ENCODE data around the gene ONECUT3.

ONECUT3 gene

DNA sequence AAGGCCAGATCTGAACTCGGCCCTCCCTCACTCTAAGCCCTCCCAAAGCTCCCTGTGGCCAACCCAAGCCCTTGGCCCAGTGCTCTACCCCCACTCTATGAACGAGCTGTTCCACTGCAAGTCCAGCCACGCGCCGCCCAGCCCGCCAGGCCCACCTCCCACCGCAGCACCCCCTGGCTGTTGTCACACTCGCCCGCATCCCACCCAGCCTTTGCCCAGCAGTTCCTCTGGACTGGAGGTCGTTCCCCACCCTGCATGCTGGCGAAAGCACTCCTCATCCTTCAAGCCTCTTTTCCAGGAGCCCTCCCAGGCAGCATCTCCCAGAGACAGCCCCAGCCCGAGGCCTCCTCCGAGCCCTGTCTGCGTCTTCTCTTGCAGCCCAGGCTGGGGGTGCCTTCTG is 33.1 kb upstream of the ONECUT3 start:
- Histone ChIP-seq H3K9me3 (ENCODE audit: severe bottlenecking) (no peaks in the 10 kb centered on the region), H3K4me3 (ENCODE audit: low read depth, low read length) (no peak overlapping the region), H3K27me3 (ENCODE audit: insufficient read depth, low read depth, severe bottlenecking) (peaks cover 3% of the 10 kb centered on the region), H3K27ac (no peak overlapping the region), H3K36me3 (no peaks in the 10 kb centered on the region)
- TF ChIP-seq, protein P1, sequence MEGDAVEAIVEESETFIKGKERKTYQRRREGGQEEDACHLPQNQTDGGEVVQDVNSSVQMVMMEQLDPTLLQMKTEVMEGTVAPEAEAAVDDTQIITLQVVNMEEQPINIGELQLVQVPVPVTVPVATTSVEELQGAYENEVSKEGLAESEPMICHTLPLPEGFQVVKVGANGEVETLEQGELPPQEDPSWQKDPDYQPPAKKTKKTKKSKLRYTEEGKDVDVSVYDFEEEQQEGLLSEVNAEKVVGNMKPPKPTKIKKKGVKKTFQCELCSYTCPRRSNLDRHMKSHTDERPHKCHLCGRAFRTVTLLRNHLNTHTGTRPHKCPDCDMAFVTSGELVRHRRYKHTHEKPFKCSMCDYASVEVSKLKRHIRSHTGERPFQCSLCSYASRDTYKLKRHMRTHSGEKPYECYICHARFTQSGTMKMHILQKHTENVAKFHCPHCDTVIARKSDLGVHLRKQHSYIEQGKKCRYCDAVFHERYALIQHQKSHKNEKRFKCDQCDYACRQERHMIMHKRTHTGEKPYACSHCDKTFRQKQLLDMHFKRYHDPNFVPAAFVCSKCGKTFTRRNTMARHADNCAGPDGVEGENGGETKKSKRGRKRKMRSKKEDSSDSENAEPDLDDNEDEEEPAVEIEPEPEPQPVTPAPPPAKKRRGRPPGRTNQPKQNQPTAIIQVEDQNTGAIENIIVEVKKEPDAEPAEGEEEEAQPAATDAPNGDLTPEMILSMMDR (IDR thresholded peaks at IDR 0.05; ENCODE audit: low read depth, low read length) = 0 out of 2 replicates have a peak, but pooled peaks have one; percentile 10
- DNase-seq = no peak

DNA sequence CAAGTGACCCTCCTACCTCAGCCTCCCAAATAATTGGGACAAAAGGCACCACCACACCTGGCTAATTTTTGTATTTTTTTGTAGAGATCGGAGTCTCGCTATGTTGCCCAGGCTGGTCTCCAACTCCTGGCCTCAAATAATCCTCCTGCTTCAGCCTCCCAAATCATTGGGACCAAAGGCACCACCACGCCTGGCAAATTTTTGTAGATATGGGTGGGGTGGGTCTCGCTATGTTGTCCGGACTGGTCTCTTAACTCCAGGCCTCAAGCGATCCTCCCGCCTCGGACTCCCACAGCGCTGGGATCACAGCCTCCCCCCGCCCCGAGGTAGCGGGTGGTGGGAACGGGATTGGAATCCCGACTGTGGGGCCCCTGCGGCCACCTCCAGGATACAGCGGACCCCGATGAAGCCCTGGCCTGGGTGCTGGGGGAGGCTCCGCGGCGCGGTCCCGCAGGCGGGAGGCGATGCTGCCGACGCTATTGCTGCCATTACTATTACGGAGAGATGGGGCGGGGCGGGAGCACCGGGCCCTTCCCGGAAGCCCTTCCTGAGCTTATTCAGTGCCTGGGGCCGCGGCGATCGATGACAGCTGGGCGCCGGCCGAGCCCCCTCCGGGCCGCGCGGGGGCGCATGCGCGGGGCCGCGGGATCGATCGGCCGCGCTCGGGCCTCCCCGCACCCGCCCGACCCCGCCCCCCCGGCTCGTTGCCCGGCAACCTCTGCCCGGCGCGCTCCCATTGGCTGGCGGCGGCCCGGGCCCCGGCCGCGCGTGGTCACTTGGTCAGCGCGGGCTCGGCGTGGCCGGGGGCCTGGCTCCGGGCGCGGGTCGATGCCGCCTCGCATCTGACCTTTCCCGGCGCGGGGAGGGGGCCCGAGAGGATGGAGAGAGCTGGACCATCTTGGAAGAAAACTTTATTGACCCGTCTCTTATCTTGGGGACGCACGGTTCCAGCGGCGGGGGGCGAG is 27.9 kb upstream of the ONECUT3 start:
- Histone ChIP-seq H3K36me3 (no peaks in the 10 kb centered on the region), H3K9me3 (ENCODE audit: severe bottlenecking) (no peaks in the 10 kb centered on the region), H3K4me3 (ENCODE audit: low read depth, low read length) (peak overlapping the region; percentile 51), H3K27me3 (ENCODE audit: insufficient read depth, low read depth, severe bottlenecking) (no peaks in the 10 kb centered on the region), H3K27ac (peak overlapping the region; percentile 67)
- DNase-seq = peak; percentile 83
- TF ChIP-seq, protein P1 (IDR thresholded peaks at IDR 0.05; ENCODE audit: low read depth, low read length) = no peak

DNA sequence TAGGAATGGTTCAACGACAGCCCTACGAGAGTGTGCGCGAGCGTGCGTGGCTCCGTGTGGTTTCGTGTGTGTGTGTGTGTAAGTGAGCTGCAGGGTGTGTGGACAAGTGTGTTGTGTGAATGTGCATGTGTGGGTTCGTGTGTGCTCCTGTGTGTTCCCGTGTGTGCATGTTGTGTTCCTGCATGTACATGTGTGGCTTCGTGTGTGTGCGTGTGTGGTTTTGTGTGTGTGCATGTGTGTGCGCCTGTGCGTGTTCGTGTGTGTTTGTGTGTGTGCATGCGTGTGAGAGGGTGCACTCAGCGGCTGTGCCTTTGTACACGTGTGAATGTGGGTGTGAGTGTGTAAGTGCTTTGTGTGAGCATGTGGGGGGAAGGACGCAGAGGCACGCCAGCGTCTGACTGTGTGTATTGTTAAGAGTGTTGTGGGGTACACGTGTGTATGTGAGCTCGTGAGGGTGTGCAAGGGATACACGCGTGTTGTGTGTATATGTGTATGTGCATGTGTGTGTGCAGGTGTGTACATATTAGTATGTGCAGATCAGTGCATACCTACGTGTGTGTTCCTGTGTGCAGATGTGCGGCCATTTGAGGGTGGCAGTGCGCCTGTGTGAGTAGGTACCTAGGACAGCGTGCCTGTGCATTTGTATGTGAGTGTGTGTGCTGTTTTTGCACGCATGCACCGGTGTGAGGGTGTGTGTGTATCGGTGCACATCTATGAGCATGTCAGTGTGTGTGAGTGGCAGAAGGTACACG is 24.3 kb upstream of the ONECUT3 start:
- no peak overlapping the region for H3K4me3 ChIP-seq (ENCODE audit: low read depth, low read length)
- TF ChIP-seq, protein P1 (IDR thresholded peaks at IDR 0.05; ENCODE audit: low read depth, low read length) = no peak
- no peak for DNase-seq

DNA sequence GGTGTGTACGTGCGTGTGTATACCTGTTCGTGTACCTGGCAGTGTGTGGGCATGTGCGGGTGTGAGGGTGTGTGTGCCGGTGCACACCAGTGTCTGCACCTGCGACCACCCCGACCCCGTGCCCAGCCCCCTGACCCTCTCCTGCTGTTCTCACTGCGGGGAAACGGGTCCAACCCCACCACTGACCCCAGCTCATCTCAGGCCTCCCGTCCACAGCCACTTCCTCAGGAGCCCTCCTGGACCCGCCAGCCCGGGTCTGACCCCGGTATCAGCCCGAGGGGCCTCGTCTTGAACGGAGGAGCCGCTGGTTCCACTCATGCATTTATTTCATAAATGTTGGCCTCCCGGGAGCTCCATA is 23.8 kb upstream of the ONECUT3 start:
- no peak for DNase-seq
- Histone ChIP-seq H3K9me3 (ENCODE audit: severe bottlenecking) (no peaks in the 10 kb centered on the region), H3K4me3 (ENCODE audit: low read depth, low read length) (no peak overlapping the region), H3K27me3 (ENCODE audit: insufficient read depth, low read depth, severe bottlenecking) (peaks cover 4% of the 10 kb centered on the region), H3K36me3 (no peaks in the 10 kb centered on the region), H3K27ac (no peak overlapping the region)
- TF ChIP-seq, protein P1 (IDR thresholded peaks at IDR 0.05; ENCODE audit: low read depth, low read length) = no peak

More for the DNA sequence above, 24.3 kb upstream of the ONECUT3 start:
- Histone ChIP-seq H3K36me3 (no peaks in the 10 kb centered on the region), H3K27me3 (ENCODE audit: insufficient read depth, low read depth, severe bottlenecking) (peaks cover 1% of the 10 kb centered on the region), H3K27ac (no peak overlapping the region), H3K9me3 (ENCODE audit: severe bottlenecking) (no peaks in the 10 kb centered on the region)

DNA sequence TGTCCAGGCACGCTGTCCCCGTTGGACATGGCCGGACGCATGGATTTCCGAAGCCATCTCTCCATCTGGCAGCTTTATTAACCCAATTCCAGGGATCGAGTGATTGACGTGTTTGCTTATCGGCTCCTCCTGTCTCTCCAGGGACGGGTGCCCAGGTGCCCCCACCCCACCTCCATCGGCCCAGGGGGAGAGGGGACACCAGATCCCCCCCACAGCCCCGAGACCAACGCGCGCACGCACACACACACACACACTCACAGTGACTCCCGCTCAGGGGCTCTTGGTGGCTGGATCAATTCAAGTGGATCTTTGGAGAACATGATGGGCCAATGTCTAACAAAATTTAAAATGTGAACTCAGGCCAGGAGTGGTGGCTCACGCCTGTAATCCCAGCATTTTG is 23.1 kb upstream of the ONECUT3 start:
- Histone ChIP-seq H3K27me3 (ENCODE audit: insufficient read depth, low read depth, severe bottlenecking) (peaks cover 5% of the 10 kb centered on the region), H3K27ac (no peak overlapping the region), H3K36me3 (no peaks in the 10 kb centered on the region), H3K9me3 (ENCODE audit: severe bottlenecking) (no peaks in the 10 kb centered on the region), H3K4me3 (ENCODE audit: low read depth, low read length) (no peak overlapping the region)
- TF ChIP-seq, protein P1 (IDR thresholded peaks at IDR 0.05; ENCODE audit: low read depth, low read length) = no peak
- no peak for DNase-seq
